ENCODE measurements around the gene NCOA7.

DNA sequence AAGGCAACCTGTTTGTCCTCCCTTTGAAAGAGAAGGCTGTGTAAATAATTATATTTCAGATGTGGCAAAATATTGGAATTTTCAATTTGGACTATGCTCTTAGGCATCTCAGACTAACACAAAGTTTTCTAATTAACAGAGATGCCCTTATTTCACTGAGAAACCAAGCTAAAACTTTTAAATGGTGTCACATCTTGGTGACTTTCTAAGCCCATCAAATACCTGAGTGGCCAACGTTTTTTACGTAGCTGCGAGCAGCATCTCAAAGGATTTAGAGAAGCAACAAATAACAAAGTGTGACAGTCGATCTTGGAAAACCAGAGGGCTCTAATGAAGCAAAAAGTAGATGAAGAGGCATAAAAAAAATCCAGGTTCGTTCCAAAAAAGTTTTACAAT, 44.7 kb upstream of the NCOA7 start:
- TF ChIP-seq, protein P1, sequence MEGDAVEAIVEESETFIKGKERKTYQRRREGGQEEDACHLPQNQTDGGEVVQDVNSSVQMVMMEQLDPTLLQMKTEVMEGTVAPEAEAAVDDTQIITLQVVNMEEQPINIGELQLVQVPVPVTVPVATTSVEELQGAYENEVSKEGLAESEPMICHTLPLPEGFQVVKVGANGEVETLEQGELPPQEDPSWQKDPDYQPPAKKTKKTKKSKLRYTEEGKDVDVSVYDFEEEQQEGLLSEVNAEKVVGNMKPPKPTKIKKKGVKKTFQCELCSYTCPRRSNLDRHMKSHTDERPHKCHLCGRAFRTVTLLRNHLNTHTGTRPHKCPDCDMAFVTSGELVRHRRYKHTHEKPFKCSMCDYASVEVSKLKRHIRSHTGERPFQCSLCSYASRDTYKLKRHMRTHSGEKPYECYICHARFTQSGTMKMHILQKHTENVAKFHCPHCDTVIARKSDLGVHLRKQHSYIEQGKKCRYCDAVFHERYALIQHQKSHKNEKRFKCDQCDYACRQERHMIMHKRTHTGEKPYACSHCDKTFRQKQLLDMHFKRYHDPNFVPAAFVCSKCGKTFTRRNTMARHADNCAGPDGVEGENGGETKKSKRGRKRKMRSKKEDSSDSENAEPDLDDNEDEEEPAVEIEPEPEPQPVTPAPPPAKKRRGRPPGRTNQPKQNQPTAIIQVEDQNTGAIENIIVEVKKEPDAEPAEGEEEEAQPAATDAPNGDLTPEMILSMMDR (IDR thresholded peaks at IDR 0.05; ENCODE audit: low read length): no peak
- TF ChIP-seq EZH2 (IDR thresholded peaks at IDR 0.05; ENCODE audit: borderline replicate concordance, low read length): no peak
